ENCODE results near the gene SLC22A5. TPM values are rescaled to one million over a fixed set of nuclear protein-coding genes. Genes with fewer than 3 reads are reported as not detected.
A peak's percentile ranks its signal among the peaks of the same experiment; 100 is the strongest.

Gene SLC22A5
- total and polyA plus RNA-seq, 2 donors (not counting 1 experiment from before 2014, with no cell fraction given) = 5.7 to 12.9 TPM

DNA sequence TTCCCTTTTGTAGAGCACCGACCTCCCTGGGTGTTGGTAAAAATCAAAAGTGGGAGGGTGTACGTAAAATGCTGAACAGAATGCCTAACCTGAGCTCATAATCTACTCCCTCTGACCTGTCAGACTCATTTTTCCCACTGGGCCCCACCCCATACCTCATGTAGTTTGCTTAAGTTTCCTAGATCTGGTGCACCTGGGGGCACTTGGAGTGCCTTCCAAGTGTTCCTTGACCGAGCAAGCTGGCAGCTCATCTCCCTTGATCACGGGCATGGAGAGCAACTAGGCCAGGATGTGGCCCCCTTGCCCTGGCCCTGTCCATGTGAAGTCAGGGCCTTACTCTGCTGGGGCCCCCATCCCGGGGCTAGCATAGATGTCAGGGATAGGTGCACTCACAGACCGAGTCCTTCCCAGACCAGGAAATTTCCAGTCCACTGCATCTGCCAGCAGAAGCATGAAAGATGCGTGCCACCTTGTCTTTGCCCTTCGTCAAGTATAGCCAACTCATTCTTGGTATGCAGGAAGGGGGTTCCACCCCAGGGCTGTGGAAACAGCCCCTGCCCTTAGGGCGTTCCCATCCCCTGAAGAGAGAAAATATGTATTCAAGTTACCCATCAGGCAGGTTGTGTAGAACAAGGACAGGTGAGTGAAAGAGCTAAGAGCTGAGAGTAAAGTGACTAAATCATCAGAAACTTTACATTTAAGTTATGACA is 41.9 kb downstream of the SLC22A5 start:
- Histone ChIP-seq H3K4me1 (ENCODE audit: control insufficient read depth in 2 of 2, insufficient read depth in 2 of 2, low read length in 2 of 2) (peaks cover 62 to 63% of the 10 kb centered on the region in 2 donors), H3K4me2 (replicated peaks; ENCODE audit: low read depth, low read length, poor library complexity, severe bottlenecking) (peak overlapping the region; percentile 94), H3K36me3 (replicated peaks in 1 of 2; ENCODE audit: control extremely low read depth in 1 of 2, control insufficient read depth in 1 of 2, extremely low read depth in 1 of 2, insufficient read depth in 2 of 2, low read length in 1 of 2) (no peaks in the 10 kb centered on the region), H2AFZ (ENCODE audit: insufficient read depth, low read depth, low read length, poor library complexity, severe bottlenecking) (peak overlapping the region; percentile 85), H3K79me2 (ENCODE audit: control insufficient read depth, insufficient read depth, low read length) (peaks cover 83% of the 10 kb centered on the region), H3K9ac (ENCODE audit: low read length) (peak overlapping the region; percentile 91), H3K27ac (ENCODE audit: low read length in 2 of 2) (peak overlapping the region; percentile 96 to 97), H3K4me3 (ENCODE audit: control extremely low read depth in 1 of 5, extremely low read depth in 1 of 5, insufficient read depth in 1 of 5, low read depth in 2 of 5, low read length in 4 of 5) (peak overlapping the region; percentile 71 to 93 (median 78)), H3K9me3 (ENCODE audit: control extremely low read depth in 1 of 3, control insufficient read depth in 2 of 3, insufficient read depth in 1 of 3, low read length in 2 of 3) (no peaks in the 10 kb centered on the region), H3K27me3 (replicated peaks in 1 of 4; ENCODE audit: control extremely low read depth in 1 of 4, control insufficient read depth in 3 of 4, insufficient read depth in 4 of 4, low read length in 3 of 4) (no peaks in the 10 kb centered on the region), H4K20me1 (ENCODE audit: control insufficient read depth, insufficient read depth, low read length, poor library complexity, severe bottlenecking) (no peaks in the 10 kb centered on the region)
- peak overlapping the region; percentile 98 for H3K4me3 Mint-ChIP-seq
- ChIA-PET CTCF (interaction anchor here (0.7 to 3.9 kb wide), 22 partner anchors 8 to 409 kb away, joined by 3 to 46 read pairs (median 11); partner anchors contain the start of gene IRF1), POLR2A (interaction anchor here (1.0 to 3.3 kb wide), 19 partner anchors 9 to 90 kb away, joined by 3 to 57 read pairs (median 6); partner anchors contain the start of gene IRF1)
- H3K9me3 Mint-ChIP-seq (ENCODE audit: insufficient read depth) = no peaks in the 10 kb centered on the region
- ATAC-seq (ENCODE audit: low read depth) (peak; percentile 19), DNase-seq (no peak)
- no peaks in the 10 kb centered on the region for H3K27me3 Mint-ChIP-seq
- H3K27ac Mint-ChIP-seq = peak overlapping the region; percentile 99
- H3K4me1 Mint-ChIP-seq = peaks cover 68% of the 10 kb centered on the region
- WGBS (ENCODE audit: insufficient coverage) = 0% methylated on average over 3 of the region's 9 CpGs
- no peak for TF ChIP-seq EZH2 (IDR thresholded peaks at IDR 0.05; ENCODE audit: borderline replicate concordance, insufficient read depth, low read depth, low read length, poor library complexity, severe bottlenecking)
- TF ChIP-seq, protein P1, sequence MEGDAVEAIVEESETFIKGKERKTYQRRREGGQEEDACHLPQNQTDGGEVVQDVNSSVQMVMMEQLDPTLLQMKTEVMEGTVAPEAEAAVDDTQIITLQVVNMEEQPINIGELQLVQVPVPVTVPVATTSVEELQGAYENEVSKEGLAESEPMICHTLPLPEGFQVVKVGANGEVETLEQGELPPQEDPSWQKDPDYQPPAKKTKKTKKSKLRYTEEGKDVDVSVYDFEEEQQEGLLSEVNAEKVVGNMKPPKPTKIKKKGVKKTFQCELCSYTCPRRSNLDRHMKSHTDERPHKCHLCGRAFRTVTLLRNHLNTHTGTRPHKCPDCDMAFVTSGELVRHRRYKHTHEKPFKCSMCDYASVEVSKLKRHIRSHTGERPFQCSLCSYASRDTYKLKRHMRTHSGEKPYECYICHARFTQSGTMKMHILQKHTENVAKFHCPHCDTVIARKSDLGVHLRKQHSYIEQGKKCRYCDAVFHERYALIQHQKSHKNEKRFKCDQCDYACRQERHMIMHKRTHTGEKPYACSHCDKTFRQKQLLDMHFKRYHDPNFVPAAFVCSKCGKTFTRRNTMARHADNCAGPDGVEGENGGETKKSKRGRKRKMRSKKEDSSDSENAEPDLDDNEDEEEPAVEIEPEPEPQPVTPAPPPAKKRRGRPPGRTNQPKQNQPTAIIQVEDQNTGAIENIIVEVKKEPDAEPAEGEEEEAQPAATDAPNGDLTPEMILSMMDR (IDR thresholded peaks at IDR 0.05) = no peak
- intact Hi-C loops (cut with micrococcal nuclease) = loop anchor here (1.0 to 2.0 kb wide), 8 partner anchors 8 to 326 kb away; partner anchors contain the start of genes IRF1 and KIF3A

DNA sequence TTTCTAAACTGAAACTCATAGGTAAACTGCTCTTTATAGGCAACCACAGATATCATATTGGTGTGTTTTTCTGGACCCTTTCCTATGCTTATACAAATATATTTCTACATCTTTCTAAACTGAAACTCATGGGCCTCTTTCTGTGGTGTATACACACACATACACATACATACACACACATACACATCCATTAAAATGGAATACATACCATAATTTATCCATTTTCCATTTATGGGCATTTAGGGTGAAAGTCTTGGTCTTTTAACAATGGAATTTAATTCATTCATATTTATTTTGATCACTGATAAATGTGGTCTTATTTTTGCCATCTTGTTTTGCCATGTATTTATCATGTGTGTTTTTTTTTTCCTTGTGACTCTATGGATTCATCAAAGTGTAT is 44.1 kb downstream of the SLC22A5 start:
- H3K9me3 Mint-ChIP-seq (ENCODE audit: insufficient read depth) = no peaks in the 10 kb centered on the region
- peak overlapping the region; percentile 20 to 96 for H3K27ac ChIP-seq (ENCODE audit: low read length in 2 of 2)
- peaks cover 87% of the 10 kb centered on the region for H3K79me2 ChIP-seq (ENCODE audit: control insufficient read depth, insufficient read depth, low read length)
- H2AFZ ChIP-seq (ENCODE audit: insufficient read depth, low read depth, low read length, poor library complexity, severe bottlenecking) = no peak overlapping the region
- DNase-seq = no peak
- no peaks in the 10 kb centered on the region for H3K27me3 ChIP-seq (replicated peaks in 1 of 4; ENCODE audit: control extremely low read depth in 1 of 4, control insufficient read depth in 3 of 4, insufficient read depth in 4 of 4, low read length in 3 of 4)
- intact Hi-C loops (cut with micrococcal nuclease) = no loop called here
- ATAC-seq (ENCODE audit: low read depth) = no peak
- H3K4me2 ChIP-seq (replicated peaks; ENCODE audit: low read depth, low read length, poor library complexity, severe bottlenecking) = peak overlapping the region; percentile 94
- H3K4me1 Mint-ChIP-seq = peaks cover 84% of the 10 kb centered on the region
- CTCF ChIA-PET = interaction anchor here (0.8 to 6.2 kb wide), 7 partner anchors 24 to 87 kb away, joined by 3 to 68 read pairs (median 7); partner anchors contain the start of gene IRF1
- H3K4me3 ChIP-seq (ENCODE audit: control extremely low read depth in 1 of 5, extremely low read depth in 1 of 5, insufficient read depth in 1 of 5, low read depth in 2 of 5, low read length in 4 of 5) = no peak overlapping the region
- POLR2A ChIA-PET = interaction anchor here (6.2 kb wide), 1 partner anchor 76 kb away, joined by 47 read pairs; the partner anchor contains the start of gene IRF1
- no peak overlapping the region for H3K9ac ChIP-seq (ENCODE audit: low read length)
- no peak for TF ChIP-seq EZH2 (IDR thresholded peaks at IDR 0.05; ENCODE audit: borderline replicate concordance, insufficient read depth, low read depth, low read length, poor library complexity, severe bottlenecking)
- TF ChIP-seq, protein P1 (IDR thresholded peaks at IDR 0.05) = no peak
- no peaks in the 10 kb centered on the region for H3K27me3 Mint-ChIP-seq
- peaks cover 1 to 5% of the 10 kb centered on the region in 2 experiments for H3K36me3 ChIP-seq (replicated peaks in 1 of 2; ENCODE audit: control extremely low read depth in 1 of 2, control insufficient read depth in 1 of 2, extremely low read depth in 1 of 2, insufficient read depth in 2 of 2, low read length in 1 of 2)
- peak overlapping the region; percentile 58 for H3K4me3 Mint-ChIP-seq
- H4K20me1 ChIP-seq (ENCODE audit: control insufficient read depth, insufficient read depth, low read length, poor library complexity, severe bottlenecking) = no peaks in the 10 kb centered on the region
- peak overlapping the region; percentile 83 for H3K27ac Mint-ChIP-seq
- peaks cover 74 to 75% of the 10 kb centered on the region in 2 donors for H3K4me1 ChIP-seq (ENCODE audit: control insufficient read depth in 2 of 2, insufficient read depth in 2 of 2, low read length in 2 of 2)
- H3K9me3 ChIP-seq (ENCODE audit: control extremely low read depth in 1 of 3, control insufficient read depth in 2 of 3, insufficient read depth in 1 of 3, low read length in 2 of 3) = no peaks in the 10 kb centered on the region
